ENCODE data around the gene VKORC1. TPM values are rescaled to one million over a fixed set of nuclear protein-coding genes. Genes with fewer than 3 reads are reported as not detected.
"Not testable (repeated sequence)": the region's sequence is repeated elsewhere in the genome, so short reads cannot be mapped to it uniquely, and the experiment has no call there.

VKORC1 gene
- total RNA-seq, 1 experiment from 2014 or later, result 83.8 TPM

DNA sequence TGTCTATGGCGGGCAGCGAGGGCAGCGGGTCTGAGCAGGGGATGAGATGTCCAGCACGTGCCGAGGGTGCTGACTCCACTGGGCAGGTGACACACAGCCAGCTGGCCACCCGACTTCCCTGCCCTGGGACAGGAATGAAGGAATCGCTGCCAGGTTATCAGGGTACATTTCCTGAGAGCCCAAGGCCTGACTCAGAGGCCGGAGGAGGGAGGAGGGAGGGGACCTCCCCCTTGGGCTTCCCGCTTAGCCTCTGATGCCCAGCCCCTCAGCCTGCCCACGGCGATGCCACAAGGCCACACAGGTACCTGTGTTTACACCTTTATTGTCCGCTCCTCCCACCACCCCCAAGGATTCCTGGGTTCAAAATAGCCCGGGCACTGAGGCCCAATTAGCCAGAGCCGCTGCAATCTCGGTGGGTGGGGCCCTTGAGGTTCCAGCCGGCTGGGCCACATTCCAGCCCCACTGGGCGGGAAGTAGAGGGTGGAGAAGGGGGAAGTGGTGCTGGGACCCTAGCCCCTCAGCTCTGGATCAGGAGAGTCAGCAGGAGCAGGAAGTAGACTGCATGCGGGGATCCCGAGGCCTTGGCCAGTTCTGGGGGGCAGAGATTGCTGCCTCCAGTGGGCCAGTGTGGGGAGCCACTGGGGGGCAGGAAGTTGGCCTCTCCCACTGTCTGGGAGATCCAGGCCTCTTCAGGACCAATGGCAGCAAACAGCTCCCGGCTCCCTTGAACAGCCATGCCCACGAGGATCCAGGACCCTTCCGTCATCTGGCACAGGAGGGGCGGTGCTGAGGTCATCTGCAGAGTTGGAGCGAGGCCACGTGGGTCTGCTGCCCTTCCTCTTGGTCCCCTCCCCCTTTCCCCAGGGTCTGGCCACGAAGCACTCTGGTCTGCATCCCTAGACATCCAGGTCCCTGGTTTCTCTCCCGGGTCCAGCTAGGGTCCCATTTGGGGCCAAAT lies 44.3 kb upstream of the VKORC1 start:
- DNase-seq (ENCODE audit: low read depth, low spot score), result peak; percentile 84
- H3K36me3 ChIP-seq (ENCODE audit: control insufficient read depth in 1 of 2, insufficient read depth in 2 of 2, low read length in 2 of 2), result no peaks in the 10 kb centered on the region
- peak overlapping the region; percentile 63 for H3K9ac ChIP-seq (ENCODE audit: low read length)
- H3K4me2 ChIP-seq (ENCODE audit: low read length), result peak overlapping the region; percentile 67
- ChIA-PET POLR2A (interaction anchor here (9.9 kb wide), 1 partner anchor 21 kb away, joined by 84 read pairs; the partner anchor contains the start of gene KAT8), CTCF (interaction anchor here (1.9 kb wide), 1 partner anchor 21 kb away, joined by 5 read pairs; the partner anchor contains the start of gene KAT8), RAD21 (ENCODE audit: low non-redundant PET in 1 of 2, low total read pairs in 2 of 2, uncharacterized antibody in 2 of 2, unreplicated experiment in 2 of 2) (no interaction called here)
- no peaks in the 10 kb centered on the region for H3K9me2 ChIP-seq (ENCODE audit: insufficient read depth)
- H3K27me3 ChIP-seq (ENCODE audit: insufficient read depth, low read length), result no peaks in the 10 kb centered on the region
- H3K4me3 ChIP-seq (replicated peaks in 1 of 2; ENCODE audit: low read depth in 1 of 2, low read length in 2 of 2), result peak overlapping the region; percentile 40 to 42
- TF ChIP-seq POLR2A (IDR thresholded peaks at IDR 0.05; ENCODE audit: borderline replicate concordance, extremely low read depth, insufficient read depth, insufficient read length), result peak; percentile 50
- no peak for TF ChIP-seq JUND (IDR thresholded peaks at IDR 0.05)
- 0 out of 2 replicates have a peak, but pooled peaks have one; percentile 30 for TF ChIP-seq ZFX (IDR thresholded peaks at IDR 0.05)
- TF ChIP-seq, protein P1, sequence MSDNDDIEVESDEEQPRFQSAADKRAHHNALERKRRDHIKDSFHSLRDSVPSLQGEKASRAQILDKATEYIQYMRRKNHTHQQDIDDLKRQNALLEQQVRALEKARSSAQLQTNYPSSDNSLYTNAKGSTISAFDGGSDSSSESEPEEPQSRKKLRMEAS (IDR thresholded peaks at IDR 0.05), result no peak
- TF ChIP-seq POLR2AphosphoS5 (IDR thresholded peaks at IDR 0.05; ENCODE audit: low read depth, low read length), result peak; percentile 59
- peaks cover 7% of the 10 kb centered on the region; the same call in 1 of the 2 replicates for H3K79me2 ChIP-seq (ENCODE audit: insufficient read depth, low read length)
- ATAC-seq, result peak; percentile 54
- TSS peak; percentile 90 for BruUV-seq (replicated peaks)
- H4K20me1 ChIP-seq (ENCODE audit: insufficient read depth), result no peaks in the 10 kb centered on the region
- intact Hi-C loops (cut with micrococcal nuclease), result loop anchor here (5.0 kb wide), 2 partner anchors 67 to 318 kb away; partner anchors contain the start of genes ARMC5, ZNF646 and ZNF668
- no peaks in the 10 kb centered on the region for H3K9me3 ChIP-seq (ENCODE audit: control insufficient read depth in 1 of 2, insufficient read depth in 1 of 2, low read depth in 1 of 2, low read length in 2 of 2)
- peak overlapping the region; percentile 89 for H3K27ac ChIP-seq (ENCODE audit: low read depth, low read length)
- peaks cover 49 to 79% of the 10 kb centered on the region in 2 experiments for H3K4me1 ChIP-seq (ENCODE audit: control insufficient read depth in 1 of 2, insufficient read depth in 2 of 2, low read length in 2 of 2)
- H2AFZ ChIP-seq (ENCODE audit: low read depth, low read length, poor library complexity, severe bottlenecking), result no peak overlapping the region

DNA sequence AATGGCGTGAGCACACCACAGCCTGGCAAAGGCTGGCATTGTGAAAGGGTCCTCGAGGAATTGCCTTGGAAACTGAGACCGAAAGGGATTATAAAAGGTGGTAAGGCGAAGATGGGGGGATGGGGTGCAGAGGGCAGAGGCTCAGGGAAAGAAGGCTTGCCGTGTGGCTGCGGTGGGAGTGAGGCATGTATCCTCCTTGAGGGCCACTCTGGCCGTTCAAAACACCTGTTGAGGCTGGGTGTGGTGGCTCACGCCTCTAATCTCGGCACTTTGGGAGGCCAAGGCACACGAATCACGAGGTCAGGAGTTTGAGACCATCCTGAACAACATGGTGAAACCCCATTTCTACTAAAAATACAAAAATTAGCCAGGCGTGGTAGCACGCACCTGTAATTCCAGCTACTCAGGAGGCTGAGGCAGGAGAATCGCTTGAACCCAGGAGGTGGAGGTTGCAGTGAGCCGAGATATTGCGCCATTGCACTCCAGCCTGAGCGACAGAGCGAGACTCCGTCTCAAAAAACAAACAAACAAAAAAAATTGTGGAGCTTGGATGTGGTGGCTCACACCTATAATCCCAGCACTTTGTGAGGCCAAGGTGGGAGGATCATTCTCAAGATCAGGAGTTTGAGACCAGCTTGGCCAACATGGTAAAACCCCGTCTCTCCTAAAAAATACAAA lies 42.4 kb upstream of the VKORC1 start:
- H4K20me1 ChIP-seq (ENCODE audit: insufficient read depth); ATAC-seq; H3K27me3 ChIP-seq (ENCODE audit: insufficient read depth, low read length); H3K36me3 ChIP-seq (ENCODE audit: control insufficient read depth in 1 of 2, insufficient read depth in 2 of 2, low read length in 2 of 2); H3K79me2 ChIP-seq (ENCODE audit: insufficient read depth, low read length); H3K9me3 ChIP-seq (ENCODE audit: control insufficient read depth in 1 of 2, insufficient read depth in 1 of 2, low read depth in 1 of 2, low read length in 2 of 2); DNase-seq (ENCODE audit: low read depth, low spot score); H3K9ac ChIP-seq (ENCODE audit: low read length); H3K9me2 ChIP-seq (ENCODE audit: insufficient read depth); H3K4me2 ChIP-seq (ENCODE audit: low read length); H2AFZ ChIP-seq (ENCODE audit: low read depth, low read length, poor library complexity, severe bottlenecking); RAD21 ChIA-PET (ENCODE audit: low non-redundant PET in 1 of 2, low total read pairs in 2 of 2, uncharacterized antibody in 2 of 2, unreplicated experiment in 2 of 2); H3K4me3 ChIP-seq (replicated peaks in 1 of 2; ENCODE audit: low read depth in 1 of 2, low read length in 2 of 2); H3K27ac ChIP-seq (ENCODE audit: low read depth, low read length); CTCF ChIA-PET; BruUV-seq (replicated peaks): not testable (repeated sequence)
- intact Hi-C loops (cut with micrococcal nuclease), result loop anchor here (5.0 kb wide), 2 partner anchors 65 to 320 kb away; partner anchors contain the start of genes ARMC5, ZNF646 and ZNF668
- H3K4me1 ChIP-seq (ENCODE audit: control insufficient read depth in 1 of 2, insufficient read depth in 2 of 2, low read length in 2 of 2), result peaks cover 44 to 73% of the 10 kb centered on the region in 2 experiments
- POLR2A ChIA-PET, result interaction anchor here (0.6 to 9.9 kb wide), 2 partner anchors 20 to 34 kb away, joined by 5 to 84 read pairs; partner anchors contain the start of gene KAT8

Measured in HCT116 (cell line).